ENCODE results near the gene IGDCC3. TPM values are rescaled to one million over a fixed set of nuclear protein-coding genes. Genes with fewer than 3 reads are reported as not detected.

IGDCC3 gene
- total RNA-seq, 1 donor from 2014 or later = not detected

DNA sequence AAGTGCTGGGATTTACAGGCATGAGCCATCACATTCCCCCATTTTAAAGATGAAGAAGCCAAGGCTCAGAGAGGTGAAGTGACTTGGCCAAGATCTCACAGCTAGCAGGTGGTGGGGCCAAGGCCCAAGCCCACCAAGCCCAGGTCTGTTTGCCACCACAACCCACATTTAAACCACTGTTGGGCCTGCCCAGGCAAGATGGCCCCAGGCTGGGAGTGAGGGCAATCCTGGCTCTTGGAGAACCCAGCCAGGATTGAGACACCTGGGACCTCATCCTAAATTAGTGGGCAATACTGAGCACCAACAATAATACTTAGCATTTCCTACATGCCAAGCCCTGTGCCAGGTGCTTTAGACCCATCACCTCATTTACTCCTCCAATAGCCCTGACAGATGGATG is 6.9 kb downstream of the IGDCC3 start:
- H3K9me3 Mint-ChIP-seq = no peaks in the 10 kb centered on the region
- peaks cover 29% of the 10 kb centered on the region for H3K27me3 Mint-ChIP-seq (ENCODE audit: insufficient read depth)
- H3K4me3 Mint-ChIP-seq = no peak overlapping the region
- intact Hi-C loops (cut with micrococcal nuclease) = no loop called here
- H3K4me1 Mint-ChIP-seq (ENCODE audit: low read depth) = no peaks in the 10 kb centered on the region
- H3K36me3 Mint-ChIP-seq (ENCODE audit: low read depth) = peaks cover 3% of the 10 kb centered on the region
- no peak overlapping the region for H3K27ac Mint-ChIP-seq
- no peak for DNase-seq (ENCODE audit: low spot score)

- DNase-seq (ENCODE audit: low spot score) = no peak
- Mint-ChIP-seq H3K4me1 (ENCODE audit: low read depth) (no peaks in the 10 kb centered on the region), H3K4me3 (no peak overlapping the region), H3K27ac (no peak overlapping the region), H3K27me3 (ENCODE audit: insufficient read depth) (peaks cover 18% of the 10 kb centered on the region), H3K9me3 (no peaks in the 10 kb centered on the region), H3K36me3 (ENCODE audit: low read depth) (peaks cover 3% of the 10 kb centered on the region)
- intact Hi-C loops (cut with micrococcal nuclease) = no loop called here
Observed at GRCh38 chr15:65369651-65370050, 8.2 kb downstream of the IGDCC3 start.

DNA sequence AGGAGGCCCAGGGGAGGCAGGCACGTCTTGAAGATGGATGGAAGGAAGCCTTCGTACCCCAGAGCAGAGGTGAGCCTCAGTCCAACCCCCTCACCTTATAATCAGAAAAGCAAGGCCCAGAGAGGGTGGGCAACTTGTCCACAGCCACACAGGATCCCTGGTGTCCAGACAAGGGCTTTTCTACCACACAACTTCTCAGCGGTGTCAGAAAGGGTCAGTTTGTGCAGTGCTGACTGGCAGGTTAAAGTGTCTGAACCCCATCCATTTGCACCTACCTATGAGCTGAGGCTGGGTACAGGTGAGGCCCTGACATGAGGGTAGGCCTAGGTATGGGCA is 8.6 kb downstream of the IGDCC3 start:
- Mint-ChIP-seq H3K9me3 (no peaks in the 10 kb centered on the region), H3K27me3 (ENCODE audit: insufficient read depth) (peaks cover 15% of the 10 kb centered on the region), H3K27ac (no peak overlapping the region), H3K4me3 (no peak overlapping the region), H3K36me3 (ENCODE audit: low read depth) (peaks cover under 1% of the 10 kb centered on the region), H3K4me1 (ENCODE audit: low read depth) (no peaks in the 10 kb centered on the region)
- DNase-seq (ENCODE audit: low spot score) = no peak
- intact Hi-C loops (cut with micrococcal nuclease) = no loop called here

- intact Hi-C loops (cut with micrococcal nuclease) = no loop called here
- no peaks in the 10 kb centered on the region for H3K36me3 Mint-ChIP-seq (ENCODE audit: low read depth)
- H3K4me1 Mint-ChIP-seq (ENCODE audit: low read depth) = no peaks in the 10 kb centered on the region
- no peak overlapping the region for H3K27ac Mint-ChIP-seq
- H3K9me3 Mint-ChIP-seq = no peaks in the 10 kb centered on the region
- peaks cover 13% of the 10 kb centered on the region for H3K27me3 Mint-ChIP-seq (ENCODE audit: insufficient read depth)
- no peak for DNase-seq (ENCODE audit: low spot score)
- H3K4me3 Mint-ChIP-seq = no peak overlapping the region
Observed at GRCh38 chr15:65368302-65369211, 9.2 kb downstream of the IGDCC3 start.

- Mint-ChIP-seq H3K4me3 (no peak overlapping the region), H3K9me3 (no peaks in the 10 kb centered on the region), H3K36me3 (ENCODE audit: low read depth) (no peaks in the 10 kb centered on the region), H3K27me3 (ENCODE audit: insufficient read depth) (peaks cover 18% of the 10 kb centered on the region), H3K27ac (no peak overlapping the region), H3K4me1 (ENCODE audit: low read depth) (no peaks in the 10 kb centered on the region)
- intact Hi-C loops (cut with micrococcal nuclease) = no loop called here
- DNase-seq (ENCODE audit: low spot score) = no peak
Observed at GRCh38 chr15:65366122-65366892, 11.5 kb downstream of the IGDCC3 start.

- DNase-seq (ENCODE audit: low spot score) = no peak
- Mint-ChIP-seq H3K4me3 (no peak overlapping the region), H3K9me3 (no peaks in the 10 kb centered on the region), H3K27ac (no peak overlapping the region), H3K27me3 (ENCODE audit: insufficient read depth) (peaks cover 22% of the 10 kb centered on the region), H3K36me3 (ENCODE audit: low read depth) (no peaks in the 10 kb centered on the region), H3K4me1 (ENCODE audit: low read depth) (no peaks in the 10 kb centered on the region)
- intact Hi-C loops (cut with micrococcal nuclease) = no loop called here
Observed at GRCh38 chr15:65365229-65365628, 12.6 kb downstream of the IGDCC3 start.

- DNase-seq (ENCODE audit: low spot score) = no peak
- Mint-ChIP-seq H3K36me3 (ENCODE audit: low read depth) (no peaks in the 10 kb centered on the region), H3K4me1 (ENCODE audit: low read depth) (no peaks in the 10 kb centered on the region), H3K27ac (no peak overlapping the region), H3K4me3 (no peak overlapping the region), H3K27me3 (ENCODE audit: insufficient read depth) (peaks cover 32% of the 10 kb centered on the region), H3K9me3 (no peaks in the 10 kb centered on the region)
- intact Hi-C loops (cut with micrococcal nuclease) = no loop called here
Observed at GRCh38 chr15:65363766-65364165, 14.0 kb downstream of the IGDCC3 start.

DNA sequence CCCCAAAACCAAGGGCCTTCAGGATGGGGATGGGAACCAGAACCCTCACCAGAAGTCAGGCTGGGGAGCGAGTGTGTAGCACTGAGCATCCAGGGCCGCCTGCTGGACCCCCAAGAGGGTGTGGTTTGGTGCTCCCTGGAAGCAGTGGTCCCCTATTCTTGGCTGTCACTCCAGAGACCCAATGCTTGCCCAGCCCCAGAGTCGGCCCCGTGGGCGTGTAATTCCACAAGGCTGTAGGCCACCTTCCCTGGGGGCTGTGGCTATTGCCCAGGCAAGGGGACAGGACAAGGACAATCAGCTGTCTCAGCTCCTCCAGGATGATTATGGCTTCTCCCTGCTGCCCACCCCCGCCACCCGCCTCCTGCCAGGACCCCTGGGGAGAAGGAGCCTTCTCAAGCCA is 14.5 kb downstream of the IGDCC3 start:
- Mint-ChIP-seq H3K36me3 (ENCODE audit: low read depth) (no peaks in the 10 kb centered on the region), H3K27ac (no peak overlapping the region), H3K4me1 (ENCODE audit: low read depth) (no peaks in the 10 kb centered on the region), H3K27me3 (ENCODE audit: insufficient read depth) (peaks cover 35% of the 10 kb centered on the region), H3K4me3 (no peak overlapping the region), H3K9me3 (no peaks in the 10 kb centered on the region)
- DNase-seq (ENCODE audit: low spot score) = no peak
- intact Hi-C loops (cut with micrococcal nuclease) = no loop called here

DNA sequence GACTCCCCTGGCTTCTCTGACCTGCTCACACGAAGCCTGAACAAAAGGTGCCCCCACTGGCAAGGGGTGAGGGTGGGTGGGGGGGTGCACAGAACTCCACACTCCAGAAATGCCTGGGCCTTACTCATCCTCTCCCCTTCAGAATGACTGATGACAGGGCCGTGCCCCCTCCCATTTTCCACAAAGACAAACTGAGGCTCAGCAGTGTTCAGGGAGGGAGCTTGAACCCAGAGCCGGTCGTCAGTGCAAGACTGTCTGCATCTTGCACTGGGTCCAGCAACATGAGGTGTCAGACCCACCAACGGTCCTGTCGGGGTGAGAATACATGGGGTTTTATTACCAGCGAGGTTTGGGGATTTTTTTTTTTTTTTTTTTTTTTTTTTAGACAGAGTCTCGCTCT is 15.3 kb downstream of the IGDCC3 start:
- no peaks in the 10 kb centered on the region for H3K4me1 Mint-ChIP-seq (ENCODE audit: low read depth)
- H3K4me3 Mint-ChIP-seq = no peak overlapping the region

GRCh38 chr15:65361708-65362459 is 15.9 kb downstream of the IGDCC3 start:
- Mint-ChIP-seq H3K4me3 (no peak overlapping the region), H3K9me3 (no peaks in the 10 kb centered on the region), H3K36me3 (ENCODE audit: low read depth) (no peaks in the 10 kb centered on the region), H3K27me3 (ENCODE audit: insufficient read depth) (peaks cover 44% of the 10 kb centered on the region), H3K4me1 (ENCODE audit: low read depth) (no peaks in the 10 kb centered on the region), H3K27ac (no peak overlapping the region)
- intact Hi-C loops (cut with micrococcal nuclease) = no loop called here
- DNase-seq (ENCODE audit: low spot score) = no peak

More for the DNA sequence above, 15.3 kb downstream of the IGDCC3 start:
- H3K27me3 Mint-ChIP-seq (ENCODE audit: insufficient read depth) = peaks cover 42% of the 10 kb centered on the region
- intact Hi-C loops (cut with micrococcal nuclease) = no loop called here
- no peaks in the 10 kb centered on the region for H3K9me3 Mint-ChIP-seq
- no peak overlapping the region for H3K27ac Mint-ChIP-seq
- H3K36me3 Mint-ChIP-seq (ENCODE audit: low read depth) = no peaks in the 10 kb centered on the region
- DNase-seq (ENCODE audit: low spot score) = no peak

DNA sequence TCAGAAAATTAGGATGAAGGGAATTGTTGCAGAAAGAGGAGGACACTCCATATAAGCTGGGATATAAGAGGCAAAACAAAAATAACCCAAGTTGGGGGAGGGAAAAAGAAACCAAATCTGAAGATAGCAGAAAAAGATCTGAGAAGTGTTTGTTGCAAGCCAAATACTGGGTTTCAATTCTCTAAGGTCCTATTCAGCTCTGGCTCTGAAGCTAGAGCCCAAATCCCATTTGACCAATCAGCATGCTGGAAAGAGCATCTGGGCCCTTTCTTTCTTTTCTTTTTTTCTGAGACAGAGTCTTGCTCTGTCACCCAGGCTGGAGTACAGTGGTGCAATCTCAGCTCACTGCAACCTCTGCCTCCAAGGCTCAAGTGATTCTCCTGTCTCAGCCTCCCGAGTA is 17.3 kb downstream of the IGDCC3 start:
- DNase-seq (ENCODE audit: low spot score) = no peak
- intact Hi-C loops (cut with micrococcal nuclease) = no loop called here
- no peaks in the 10 kb centered on the region for H3K4me1 Mint-ChIP-seq (ENCODE audit: low read depth)
- no peak overlapping the region for H3K27ac Mint-ChIP-seq
- no peak overlapping the region for H3K4me3 Mint-ChIP-seq
- H3K36me3 Mint-ChIP-seq (ENCODE audit: low read depth) = no peaks in the 10 kb centered on the region
- no peaks in the 10 kb centered on the region for H3K9me3 Mint-ChIP-seq
- H3K27me3 Mint-ChIP-seq (ENCODE audit: insufficient read depth) = peaks cover 48% of the 10 kb centered on the region

GRCh38 chr15:65355988-65356353 is 21.8 kb downstream of the IGDCC3 start:
- Mint-ChIP-seq H3K9me3 (peaks cover 5% of the 10 kb centered on the region), H3K4me1 (ENCODE audit: low read depth) (no peaks in the 10 kb centered on the region), H3K27me3 (ENCODE audit: insufficient read depth) (peaks cover 60% of the 10 kb centered on the region), H3K4me3 (no peak overlapping the region), H3K27ac (no peak overlapping the region), H3K36me3 (ENCODE audit: low read depth) (peaks cover 4% of the 10 kb centered on the region)
- intact Hi-C loops (cut with micrococcal nuclease) = no loop called here
- no peak for DNase-seq (ENCODE audit: low spot score)
